ENCODE results near the gene PI4K2A.
"Not testable (repeated sequence)": the region's sequence is repeated elsewhere in the genome, so short reads cannot be mapped to it uniquely, and the experiment has no call there.

The PI4K2A gene

GRCh38 chr10:97644936-97645335 lies 4.5 kb downstream of the PI4K2A start:
- DNase-seq (ENCODE audit: insufficient read length, low spot score) = no peak
- no peak for TF ChIP-seq CTCF (IDR thresholded peaks at IDR 0.05; ENCODE audit: insufficient read depth, missing control alignments)
- FAIRE-seq = no peak

DNA sequence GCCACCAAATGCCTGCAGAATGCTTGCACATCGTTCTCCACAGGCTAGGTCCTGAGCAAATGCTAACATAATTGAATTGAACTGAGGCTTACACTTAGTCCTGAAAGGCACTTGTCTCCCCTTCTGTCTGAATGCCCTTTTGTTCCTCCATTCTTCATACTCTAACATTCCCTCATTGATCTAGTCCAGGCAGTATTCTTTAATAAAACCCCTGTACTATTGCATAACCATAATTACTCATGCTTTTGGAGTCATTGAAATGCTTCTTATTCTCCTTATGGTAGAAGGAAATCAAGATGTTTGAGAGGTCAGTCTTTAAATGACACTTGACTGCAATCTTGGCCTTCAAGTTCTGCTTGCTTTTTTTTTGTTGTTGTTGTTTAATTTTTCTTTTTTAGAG lies 7.1 kb downstream of the PI4K2A start:
- DNase-seq (ENCODE audit: insufficient read length, low spot score) = no peak
- no peak for TF ChIP-seq CTCF (IDR thresholded peaks at IDR 0.05; ENCODE audit: insufficient read depth, missing control alignments)
- FAIRE-seq = no peak

- DNase-seq (ENCODE audit: insufficient read length, low spot score) (no peak), FAIRE-seq (no peak)
- TF ChIP-seq CTCF (IDR thresholded peaks at IDR 0.05; ENCODE audit: insufficient read depth, missing control alignments) = no peak
Observed at GRCh38 chr10:97648562-97649404, 8.3 kb downstream of the PI4K2A start.

GRCh38 chr10:97649405-97649750 lies 8.9 kb downstream of the PI4K2A start:
- DNase-seq (ENCODE audit: insufficient read length, low spot score); FAIRE-seq: not testable (repeated sequence)

DNA sequence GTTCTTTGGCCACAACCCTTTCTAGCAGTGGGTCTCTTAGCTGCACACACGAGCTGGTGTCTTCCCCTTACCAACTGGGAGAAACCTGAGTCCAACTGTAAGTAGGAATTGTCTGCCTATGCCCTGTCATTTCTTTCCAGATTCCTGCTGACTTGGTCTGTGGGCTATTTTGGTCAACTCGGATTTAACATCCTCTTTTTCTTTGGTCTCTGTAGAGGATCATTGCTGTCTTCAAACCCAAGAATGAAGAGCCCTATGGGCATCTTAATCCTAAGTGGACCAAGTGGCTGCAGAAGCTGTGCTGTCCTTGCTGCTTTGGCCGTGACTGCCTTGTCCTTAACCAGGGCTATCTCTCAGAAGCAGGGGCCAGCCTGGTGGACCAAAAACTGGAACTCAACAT lies 10.3 kb downstream of the PI4K2A start:
- no peak for TF ChIP-seq CTCF (IDR thresholded peaks at IDR 0.05; ENCODE audit: insufficient read depth, missing control alignments)
- DNase-seq (ENCODE audit: insufficient read length, low spot score) (no peak), FAIRE-seq (no peak)

DNA sequence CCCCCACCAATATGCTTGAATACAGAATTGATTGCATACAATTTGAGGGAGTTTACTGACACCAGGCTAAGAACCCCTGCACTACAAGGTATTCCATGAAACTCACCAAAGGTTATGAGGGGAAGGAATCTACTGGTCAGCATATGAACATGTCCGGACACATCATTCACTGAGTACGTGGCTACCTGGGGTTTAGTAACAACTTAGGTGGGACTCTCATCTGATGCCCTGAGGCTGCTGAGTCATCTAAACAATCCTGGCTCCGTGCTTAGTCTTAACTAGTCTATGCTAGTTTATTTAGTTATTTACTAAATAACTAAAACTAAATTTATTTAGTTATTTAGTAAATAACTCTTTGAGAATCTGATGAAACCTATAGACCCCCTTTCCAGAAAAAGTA lies 11.3 kb downstream of the PI4K2A start:
- FAIRE-seq (no peak), DNase-seq (ENCODE audit: insufficient read length, low spot score) (no peak)
- no peak for TF ChIP-seq CTCF (IDR thresholded peaks at IDR 0.05; ENCODE audit: insufficient read depth, missing control alignments)

GRCh38 chr10:97656777-97657176 lies 16.3 kb downstream of the PI4K2A start:
- FAIRE-seq = no peak
- DNase-seq (ENCODE audit: insufficient read length, low spot score) = no peak
- TF ChIP-seq CTCF (IDR thresholded peaks at IDR 0.05; ENCODE audit: insufficient read depth, missing control alignments) = no peak
